GM21423 (cell line): ENCODE results near the gene RPL26.
"Not testable (repeated sequence)": the region's sequence is repeated elsewhere in the genome, so short reads cannot be mapped to it uniquely, and the experiment has no call there.

Source experiments
- ATAC-seq: cut with Tn5 transposase; IDR thresholded peaks from one replicate; pipeline ENCODE4 v1.9.1; 2021; ENCODE audit warnings: mild to moderate bottlenecking, moderate library complexity; ENCODE audit not compliant: unreplicated experiment

Gene RPL26

GRCh38 chr17:8369944-8370343 is 13.0 kb downstream of the RPL26 start:
- ATAC-seq = no peak

GRCh38 chr17:8368193-8368592 is 14.8 kb downstream of the RPL26 start:
- no peak for ATAC-seq

- no peak for ATAC-seq
These were observed 16.8 kb downstream of the RPL26 start for GRCh38 chr17:8366231-8366630.

GRCh38 chr17:8365143-8365542 is 17.9 kb downstream of the RPL26 start:
- ATAC-seq = no peak

GRCh38 chr17:8362651-8363332 is 20.2 kb downstream of the RPL26 start:
- no peak for ATAC-seq

- no peak for ATAC-seq
These were observed 22.2 kb downstream of the RPL26 start for GRCh38 chr17:8360751-8361150.

- no peak for ATAC-seq
These were observed 22.7 kb downstream of the RPL26 start for GRCh38 chr17:8360260-8360659.

- no peak for ATAC-seq
These were observed 23.2 kb downstream of the RPL26 start for GRCh38 chr17:8359769-8360168.

GRCh38 chr17:8357910-8358309 is 25.1 kb downstream of the RPL26 start:
- ATAC-seq = no peak

GRCh38 chr17:8354236-8354635 is 28.8 kb downstream of the RPL26 start:
- no peak for ATAC-seq

- no peak for ATAC-seq
These were observed 29.3 kb downstream of the RPL26 start for GRCh38 chr17:8353736-8354135.

GRCh38 chr17:8350339-8350738 is 32.7 kb downstream of the RPL26 start:
- ATAC-seq = no peak

- not testable (repeated sequence) for ATAC-seq
These were observed 36.0 kb downstream of the RPL26 start for GRCh38 chr17:8347001-8347400.

- no peak for ATAC-seq
These were observed 36.9 kb downstream of the RPL26 start for GRCh38 chr17:8345951-8346665.

- ATAC-seq = no peak
These were observed 37.8 kb downstream of the RPL26 start for GRCh38 chr17:8345052-8345690.

- ATAC-seq = no peak
These were observed 41.5 kb downstream of the RPL26 start for GRCh38 chr17:8341456-8341855.

- no peak for ATAC-seq
These were observed 43.5 kb downstream of the RPL26 start, which contains the start of gene ODF4 for GRCh38 chr17:8339540-8339939. TSS of gene ODF4 (plus strand) at chr17:8339840. CDS start at chr17:8340052, 212 bp downstream.

- ATAC-seq = no peak
These were observed 44.2 kb downstream of the RPL26 start for GRCh38 chr17:8338753-8339140.

- ATAC-seq = no peak
These were observed 44.9 kb downstream of the RPL26 start for GRCh38 chr17:8337802-8338752.

GRCh38 chr17:8333281-8333680 is 49.7 kb downstream of the RPL26 start:
- ATAC-seq = no peak

GRCh38 chr17:8332688-8333087 is 50.3 kb downstream of the RPL26 start:
- no peak for ATAC-seq
